ENCODE data around the gene SPRY2.

Gene SPRY2

DNA sequence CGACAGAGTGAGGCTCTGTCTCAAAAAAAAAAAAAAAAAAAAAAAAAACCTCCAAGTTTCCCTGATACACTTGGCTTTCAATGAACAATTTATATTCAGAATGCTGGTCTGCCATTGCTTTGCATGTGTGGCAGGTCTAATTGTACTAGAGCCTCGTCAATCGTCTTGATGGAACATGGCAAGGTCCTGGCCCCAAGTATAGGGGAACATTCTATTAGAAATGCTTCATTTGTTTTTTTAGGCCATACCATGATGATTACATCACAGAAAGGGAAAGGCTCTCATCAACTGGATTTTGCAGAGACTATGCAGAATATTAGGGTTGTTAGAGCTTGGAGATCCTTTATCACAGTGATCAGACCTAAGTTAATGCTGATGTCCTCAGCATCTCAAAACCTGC lies 28.0 kb downstream of the SPRY2 start:
- TF ChIP-seq GATA3 (IDR thresholded peaks at IDR 0.05; ENCODE audit: low read depth, low read length) = no peak
- no peak for TF ChIP-seq GATA2 (IDR thresholded peaks at IDR 0.05; ENCODE audit: low read depth, low read length)

DNA sequence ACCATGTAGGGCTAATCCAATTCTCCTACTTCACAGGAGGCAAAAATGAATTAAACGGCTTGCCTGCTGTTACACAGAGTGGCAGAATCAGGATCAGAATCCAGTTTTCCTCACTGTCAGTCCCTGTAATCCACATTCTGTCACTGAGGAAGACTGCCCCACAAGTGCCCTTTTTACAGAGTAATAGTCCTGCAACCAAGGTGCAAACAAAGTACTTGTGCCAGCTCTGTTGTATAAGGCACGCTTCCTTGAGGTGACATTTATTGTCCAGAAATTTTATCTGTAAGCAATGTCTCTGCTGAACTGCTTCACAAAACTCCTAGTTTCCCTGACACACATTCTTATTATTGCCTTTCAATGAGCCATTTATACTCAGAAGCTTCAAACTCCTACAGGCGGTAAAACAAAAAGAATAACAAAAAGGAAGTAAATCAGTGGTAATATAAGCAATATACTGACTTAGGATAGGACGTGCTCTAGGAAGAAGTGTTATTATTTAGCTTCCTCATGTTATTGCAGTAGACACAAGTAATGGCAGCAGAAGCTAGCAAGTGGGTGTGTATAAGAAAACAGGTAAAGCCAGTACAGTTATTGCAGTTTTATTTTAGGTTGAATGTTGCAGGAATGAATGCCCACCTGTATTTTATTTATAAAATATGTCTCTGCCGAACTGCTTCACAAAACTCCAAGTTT lies 28.8 kb downstream of the SPRY2 start:
- TF ChIP-seq GATA3 (IDR thresholded peaks at IDR 0.05; ENCODE audit: low read depth, low read length) (no peak), GATA2 (IDR thresholded peaks at IDR 0.05; ENCODE audit: low read depth, low read length) (no peak)

DNA sequence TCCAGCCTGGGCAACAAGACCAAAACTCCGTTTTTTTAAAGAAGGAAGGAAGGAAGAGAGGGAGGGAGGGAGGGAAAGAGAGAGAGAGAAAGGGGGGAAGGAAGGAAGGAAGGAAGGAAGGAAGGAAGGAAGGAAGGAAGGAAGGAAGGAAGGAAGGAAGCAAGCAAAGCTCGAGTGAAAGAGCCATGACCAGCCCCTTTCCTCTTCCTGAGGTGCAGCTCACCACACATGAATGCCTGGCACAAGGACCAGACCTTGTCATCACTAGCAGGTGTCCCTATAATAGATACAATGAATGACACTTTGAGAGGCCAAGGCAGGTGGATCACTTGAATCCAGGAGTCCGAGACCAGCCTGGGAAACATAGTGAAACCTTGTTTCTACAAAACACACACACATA lies 31.0 kb downstream of the SPRY2 start:
- TF ChIP-seq GATA2 (IDR thresholded peaks at IDR 0.05; ENCODE audit: low read depth, low read length) (no peak), GATA3 (IDR thresholded peaks at IDR 0.05; ENCODE audit: low read depth, low read length) (no peak)

DNA sequence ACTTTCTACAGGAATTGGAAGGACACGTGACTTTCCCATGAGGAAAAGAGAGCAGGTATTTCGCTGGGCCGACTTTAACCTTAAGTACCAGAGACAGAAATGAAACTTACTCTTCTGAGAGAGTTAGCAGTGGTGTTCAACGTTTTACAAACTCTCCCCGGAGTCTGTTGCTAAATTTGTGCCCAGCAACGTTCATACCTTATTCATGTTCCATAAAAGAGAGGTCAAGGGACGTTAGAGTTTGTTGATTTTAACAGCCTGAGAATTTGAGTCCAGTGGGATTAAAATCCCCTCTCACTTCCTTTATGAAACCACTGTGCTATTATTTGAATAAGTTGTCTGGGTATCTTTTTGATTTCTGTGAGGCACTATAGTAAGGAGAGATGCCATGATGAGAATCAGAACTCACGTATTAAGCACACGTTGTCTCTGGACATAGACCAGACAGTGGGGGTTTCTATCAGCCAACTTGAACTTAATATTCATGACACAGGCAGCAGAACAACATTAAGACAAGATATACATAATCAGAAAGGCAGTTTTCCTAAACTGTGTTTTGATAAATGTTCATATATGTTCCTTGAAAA lies 33.4 kb downstream of the SPRY2 start:
- TF ChIP-seq GATA3 (IDR thresholded peaks at IDR 0.05; ENCODE audit: low read depth, low read length) (no peak), GATA2 (IDR thresholded peaks at IDR 0.05; ENCODE audit: low read depth, low read length) (no peak)

DNA sequence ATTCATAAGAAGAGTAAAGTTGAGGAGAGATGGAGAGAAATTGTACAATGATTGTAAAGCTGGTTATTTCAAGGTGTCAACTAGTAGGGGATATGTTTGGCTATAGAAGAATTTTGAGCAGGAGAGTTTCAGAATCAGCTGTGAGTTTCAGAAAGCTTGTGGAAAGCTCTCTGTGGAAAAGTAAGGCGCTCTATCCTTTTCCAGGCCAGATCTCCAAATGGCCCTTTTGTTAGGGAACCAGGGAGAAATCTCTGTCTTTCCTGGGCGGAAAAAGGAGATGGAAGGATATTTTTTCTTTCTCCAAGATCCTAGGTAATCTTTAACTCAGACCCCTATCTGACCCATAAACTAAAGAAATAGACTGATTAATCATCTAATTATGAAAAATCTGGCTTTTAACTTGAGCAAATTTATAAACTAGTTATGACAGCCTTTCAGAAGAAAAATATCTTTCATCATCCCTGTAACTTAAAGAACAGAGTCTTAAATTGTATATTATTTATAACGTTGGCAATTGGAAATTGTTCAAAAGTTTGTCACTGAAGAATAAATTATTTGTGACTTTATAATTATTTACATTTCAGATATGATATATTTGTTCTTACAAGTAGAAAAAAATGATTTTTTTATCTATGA lies 34.5 kb downstream of the SPRY2 start:
- no peak for TF ChIP-seq GATA3 (IDR thresholded peaks at IDR 0.05; ENCODE audit: low read depth, low read length)
- TF ChIP-seq GATA2 (IDR thresholded peaks at IDR 0.05; ENCODE audit: low read depth, low read length) = no peak

DNA sequence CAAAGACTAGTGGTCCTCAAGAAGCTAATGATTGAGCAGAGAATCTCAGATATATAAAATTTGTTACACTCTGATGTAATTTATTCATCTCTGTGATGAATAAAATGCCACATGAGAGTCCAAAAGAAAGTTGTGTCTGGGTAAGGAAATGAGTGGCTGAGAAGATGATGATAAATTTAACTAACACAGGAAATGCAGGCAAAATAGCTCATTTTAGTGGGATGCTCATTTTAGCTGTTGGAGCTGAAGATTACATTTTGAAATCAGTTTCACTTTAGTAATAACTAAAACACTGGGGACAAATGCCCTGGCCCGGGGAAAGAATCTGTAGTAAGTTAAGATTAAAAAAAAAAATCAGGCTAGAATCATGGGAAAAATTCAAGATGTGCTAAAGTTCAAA lies 35.2 kb downstream of the SPRY2 start:
- TF ChIP-seq GATA2 (IDR thresholded peaks at IDR 0.05; ENCODE audit: low read depth, low read length) (no peak), GATA3 (IDR thresholded peaks at IDR 0.05; ENCODE audit: low read depth, low read length) (no peak)

DNA sequence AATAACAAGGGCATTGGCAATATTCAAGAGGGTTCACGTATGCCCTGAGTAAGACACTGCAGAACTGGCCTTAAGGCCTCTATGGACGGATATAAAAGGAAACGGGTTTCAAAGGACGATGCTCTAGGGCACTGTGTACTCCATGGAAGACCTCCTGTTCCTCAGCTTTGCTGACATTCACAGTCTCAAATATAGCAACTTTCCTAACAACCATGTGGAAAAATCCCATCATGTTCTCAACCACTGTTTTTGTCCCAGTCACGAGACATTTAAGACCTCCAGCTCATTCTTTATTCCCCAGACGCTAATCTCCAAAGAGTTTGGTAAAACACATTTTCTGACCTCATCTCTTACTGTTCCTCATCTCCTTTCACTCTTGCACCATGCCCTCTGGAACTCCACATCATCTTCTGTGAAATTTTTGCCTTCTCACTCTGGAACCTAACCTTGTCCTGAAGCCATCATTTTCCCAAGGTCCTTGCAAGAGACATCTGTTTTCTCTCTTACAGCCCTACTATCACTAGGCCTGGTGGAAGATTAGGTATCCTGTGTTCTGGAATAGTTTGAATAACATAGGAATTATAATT lies 37.6 kb downstream of the SPRY2 start:
- TF ChIP-seq GATA2 (IDR thresholded peaks at IDR 0.05; ENCODE audit: low read depth, low read length) (no peak), GATA3 (IDR thresholded peaks at IDR 0.05; ENCODE audit: low read depth, low read length) (no peak)

DNA sequence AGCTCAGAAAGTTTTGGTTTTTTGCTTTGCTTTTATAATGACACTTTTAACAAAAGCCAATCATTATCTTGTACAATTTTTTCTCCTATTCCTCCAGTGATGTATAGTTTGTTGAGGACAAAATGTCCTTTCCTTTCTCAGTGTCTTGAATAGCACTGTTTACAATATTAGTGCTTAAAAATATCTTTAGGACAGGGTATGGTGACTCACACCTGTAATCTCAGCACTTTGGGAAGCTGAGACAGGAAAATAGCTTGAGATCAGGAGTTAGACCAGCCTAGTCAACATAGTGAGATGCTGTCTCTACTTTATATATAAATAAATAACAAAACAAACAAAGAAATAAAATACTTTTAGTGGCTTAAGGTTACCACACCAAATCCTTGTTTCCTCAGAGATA lies 41.9 kb downstream of the SPRY2 start:
- TF ChIP-seq GATA3 (IDR thresholded peaks at IDR 0.05; ENCODE audit: low read depth, low read length) (no peak), GATA2 (IDR thresholded peaks at IDR 0.05; ENCODE audit: low read depth, low read length) (no peak)

DNA sequence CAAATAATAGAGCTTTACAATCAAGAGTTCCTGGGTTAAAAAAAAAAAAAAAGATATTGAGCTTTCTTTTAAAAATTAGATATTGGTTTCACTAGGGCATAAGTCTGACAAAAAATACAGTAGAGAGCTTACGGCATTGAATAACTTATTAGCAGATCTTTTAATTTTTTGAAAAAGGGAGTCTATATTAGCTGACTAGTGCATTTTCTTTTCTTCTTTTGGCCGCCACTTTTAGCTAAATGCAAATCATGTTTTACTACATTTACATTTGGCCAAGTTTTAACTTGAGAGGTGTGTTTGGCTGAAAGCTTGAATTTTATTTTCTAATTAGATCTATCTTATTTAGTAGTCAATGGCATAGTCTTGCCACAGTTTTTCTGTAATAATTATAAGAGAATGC lies 43.4 kb downstream of the SPRY2 start:
- TF ChIP-seq GATA3 (IDR thresholded peaks at IDR 0.05; ENCODE audit: low read depth, low read length) (no peak), GATA2 (IDR thresholded peaks at IDR 0.05; ENCODE audit: low read depth, low read length) (no peak)

DNA sequence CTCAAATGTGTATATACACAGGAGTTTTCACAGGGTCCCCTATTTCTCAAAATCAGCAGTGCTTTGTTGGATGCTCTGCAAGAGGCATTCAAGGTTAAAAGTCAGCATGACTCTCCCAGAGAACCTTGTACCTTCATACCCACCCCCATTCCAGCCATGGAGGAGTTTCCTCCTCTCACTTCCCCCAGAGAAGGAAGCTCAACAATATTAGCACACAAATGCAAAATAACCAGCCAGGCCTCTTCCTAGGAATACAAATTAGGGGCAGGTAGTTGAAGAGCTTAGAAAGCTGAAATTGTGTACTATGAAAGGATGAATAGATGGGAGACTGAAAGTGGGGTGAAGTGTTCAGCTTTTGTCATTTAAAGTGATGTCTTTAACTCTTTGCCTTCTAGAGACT lies 43.8 kb downstream of the SPRY2 start:
- TF ChIP-seq GATA2 (IDR thresholded peaks at IDR 0.05; ENCODE audit: low read depth, low read length) = no peak
- no peak for TF ChIP-seq GATA3 (IDR thresholded peaks at IDR 0.05; ENCODE audit: low read depth, low read length)

DNA sequence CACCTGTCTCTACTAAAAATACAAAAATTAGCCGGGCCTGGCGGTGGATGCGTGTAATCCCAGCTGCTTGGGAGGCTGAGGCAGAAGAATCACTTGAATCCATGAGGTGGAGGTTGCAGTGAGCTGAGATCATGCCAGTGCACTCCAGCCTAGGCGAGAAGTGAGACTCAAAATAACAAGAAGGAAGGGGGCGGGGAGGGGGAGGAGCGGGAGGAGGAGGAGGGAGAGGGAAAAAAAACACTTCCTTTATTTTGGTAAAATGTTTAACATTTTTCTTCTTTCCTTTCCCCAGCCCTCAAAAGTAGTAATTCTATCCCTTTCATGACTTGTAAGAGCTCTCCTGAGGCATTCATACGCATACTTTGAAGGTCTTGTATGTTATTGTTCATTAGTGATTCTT lies 44.3 kb downstream of the SPRY2 start:
- TF ChIP-seq GATA2 (IDR thresholded peaks at IDR 0.05; ENCODE audit: low read depth, low read length) = no peak

DNA sequence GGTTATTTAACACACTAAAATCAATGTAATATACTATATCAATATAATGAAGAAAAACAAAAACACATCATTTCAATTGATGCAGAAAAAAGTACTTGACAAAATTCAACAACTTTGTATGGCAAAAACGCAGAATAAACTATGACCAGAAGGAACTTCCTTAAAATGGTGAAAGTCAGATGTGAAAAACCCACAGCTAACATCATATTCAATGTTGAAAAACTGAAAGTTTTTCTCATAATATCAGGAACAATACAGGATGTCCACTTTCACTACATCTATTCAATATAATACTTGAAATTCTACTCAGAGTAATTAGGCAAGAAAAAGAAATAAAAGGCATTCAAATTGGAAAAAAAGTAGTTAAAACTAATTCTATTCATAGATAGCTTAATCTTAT lies 50.3 kb downstream of the SPRY2 start:
- TF ChIP-seq GATA2 (IDR thresholded peaks at IDR 0.05; ENCODE audit: low read depth, low read length) (no peak), GATA3 (IDR thresholded peaks at IDR 0.05; ENCODE audit: low read depth, low read length) (no peak)

All from SH-SY5Y (cell line).